ENCODE measurements around the gene PCBP4.

PCBP4 gene

DNA sequence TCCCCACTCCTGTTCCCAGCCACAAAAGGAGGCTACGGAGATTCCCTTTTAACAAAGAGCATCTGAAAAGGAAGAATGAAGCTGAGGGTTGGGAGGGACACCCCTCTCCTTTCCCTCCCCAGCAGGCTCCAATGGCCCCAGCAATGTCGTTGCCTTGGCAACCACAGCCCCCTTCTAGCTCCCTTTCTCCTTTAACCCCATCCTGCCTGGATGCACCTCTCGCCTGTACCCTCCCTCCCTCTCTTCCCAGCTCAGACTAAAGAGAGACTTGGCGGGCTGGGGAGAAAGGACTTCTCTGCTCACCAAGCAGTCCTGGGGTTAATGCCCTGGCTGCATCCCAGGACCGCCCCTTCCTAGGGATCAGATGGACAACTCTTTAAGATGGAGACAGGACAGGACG, 35.5 kb upstream of the PCBP4 start:
- Histone ChIP-seq H3K4me3 (ENCODE audit: low read length) (no peak overlapping the region), H3K4me1 (ENCODE audit: control insufficient read depth, low read length) (peaks cover 10% of the 10 kb centered on the region), H3K79me2 (ENCODE audit: control insufficient read depth, low read length) (no peaks in the 10 kb centered on the region), H4K20me1 (ENCODE audit: control insufficient read depth, insufficient read depth, low read depth, low read length) (no peaks in the 10 kb centered on the region), H3K9me2 (replicated peaks; ENCODE audit: control insufficient read depth, low read length) (no peaks in the 10 kb centered on the region), H3K9me3 (ENCODE audit: control insufficient read depth, insufficient read depth, low read length) (no peaks in the 10 kb centered on the region), H3K27me3 (ENCODE audit: control insufficient read depth, low read length) (peaks cover 17% of the 10 kb centered on the region), H3K36me3 (ENCODE audit: control insufficient read depth, low read length) (no peaks in the 10 kb centered on the region), H3F3A (ENCODE audit: control insufficient read depth, insufficient read depth) (no peaks in the 10 kb centered on the region), H3K4me2 (ENCODE audit: low read length) (no peak overlapping the region), H3K27ac (ENCODE audit: low read depth, low read length) (no peak overlapping the region)
- TF ChIP-seq, protein P1, sequence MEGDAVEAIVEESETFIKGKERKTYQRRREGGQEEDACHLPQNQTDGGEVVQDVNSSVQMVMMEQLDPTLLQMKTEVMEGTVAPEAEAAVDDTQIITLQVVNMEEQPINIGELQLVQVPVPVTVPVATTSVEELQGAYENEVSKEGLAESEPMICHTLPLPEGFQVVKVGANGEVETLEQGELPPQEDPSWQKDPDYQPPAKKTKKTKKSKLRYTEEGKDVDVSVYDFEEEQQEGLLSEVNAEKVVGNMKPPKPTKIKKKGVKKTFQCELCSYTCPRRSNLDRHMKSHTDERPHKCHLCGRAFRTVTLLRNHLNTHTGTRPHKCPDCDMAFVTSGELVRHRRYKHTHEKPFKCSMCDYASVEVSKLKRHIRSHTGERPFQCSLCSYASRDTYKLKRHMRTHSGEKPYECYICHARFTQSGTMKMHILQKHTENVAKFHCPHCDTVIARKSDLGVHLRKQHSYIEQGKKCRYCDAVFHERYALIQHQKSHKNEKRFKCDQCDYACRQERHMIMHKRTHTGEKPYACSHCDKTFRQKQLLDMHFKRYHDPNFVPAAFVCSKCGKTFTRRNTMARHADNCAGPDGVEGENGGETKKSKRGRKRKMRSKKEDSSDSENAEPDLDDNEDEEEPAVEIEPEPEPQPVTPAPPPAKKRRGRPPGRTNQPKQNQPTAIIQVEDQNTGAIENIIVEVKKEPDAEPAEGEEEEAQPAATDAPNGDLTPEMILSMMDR (IDR thresholded peaks at IDR 0.05; ENCODE audit: low read depth, low read length, poor library complexity, severe bottlenecking), result no peak
- no peak for TF ChIP-seq EZH2phosphoT487 (IDR thresholded peaks at IDR 0.05; ENCODE audit: borderline replicate concordance, low read length)

- Histone ChIP-seq H3K27me3 (ENCODE audit: control insufficient read depth, low read length) (peaks cover 14% of the 10 kb centered on the region), H3K4me1 (ENCODE audit: control insufficient read depth, low read length) (peaks cover 10% of the 10 kb centered on the region), H3K9me3 (ENCODE audit: control insufficient read depth, insufficient read depth, low read length) (no peaks in the 10 kb centered on the region), H3K9me2 (replicated peaks; ENCODE audit: control insufficient read depth, low read length) (no peaks in the 10 kb centered on the region), H3F3A (ENCODE audit: control insufficient read depth, insufficient read depth) (no peaks in the 10 kb centered on the region), H3K79me2 (ENCODE audit: control insufficient read depth, low read length) (no peaks in the 10 kb centered on the region), H4K20me1 (ENCODE audit: control insufficient read depth, insufficient read depth, low read depth, low read length) (no peaks in the 10 kb centered on the region), H3K4me3 (ENCODE audit: low read length) (no peak overlapping the region), H3K36me3 (ENCODE audit: control insufficient read depth, low read length) (no peaks in the 10 kb centered on the region), H3K27ac (ENCODE audit: low read depth, low read length) (no peak overlapping the region), H3K4me2 (ENCODE audit: low read length) (peak overlapping the region; percentile 28; the same call in 1 of the 2 replicates)
- TF ChIP-seq, protein P1 (IDR thresholded peaks at IDR 0.05; ENCODE audit: low read depth, low read length, poor library complexity, severe bottlenecking), result peak; percentile 99
- no peak for TF ChIP-seq EZH2phosphoT487 (IDR thresholded peaks at IDR 0.05; ENCODE audit: borderline replicate concordance, low read length)
These were observed 34.3 kb upstream of the PCBP4 start for GRCh38 chr3:52001443-52001974.

GRCh38 chr3:51999846-52000245, 32.6 kb upstream of the PCBP4 start:
- Histone ChIP-seq H3K79me2 (ENCODE audit: control insufficient read depth, low read length) (peaks cover 9% of the 10 kb centered on the region), H3K36me3 (ENCODE audit: control insufficient read depth, low read length) (peaks cover 8% of the 10 kb centered on the region), H3K27me3 (ENCODE audit: control insufficient read depth, low read length) (peaks cover 10% of the 10 kb centered on the region), H3K27ac (ENCODE audit: low read depth, low read length) (no peak overlapping the region), H3K9me3 (ENCODE audit: control insufficient read depth, insufficient read depth, low read length) (no peaks in the 10 kb centered on the region), H3K4me3 (ENCODE audit: low read length) (no peak overlapping the region), H3K4me1 (ENCODE audit: control insufficient read depth, low read length) (peaks cover 15% of the 10 kb centered on the region), H3K9me2 (replicated peaks; ENCODE audit: control insufficient read depth, low read length) (no peaks in the 10 kb centered on the region), H3K4me2 (ENCODE audit: low read length) (no peak overlapping the region), H4K20me1 (ENCODE audit: control insufficient read depth, insufficient read depth, low read depth, low read length) (0 out of 2 replicates have a peak, but pooled peaks cover under 1% of the 10 kb centered on the region), H3F3A (ENCODE audit: control insufficient read depth, insufficient read depth) (peaks cover 7% of the 10 kb centered on the region)
- TF ChIP-seq, protein P1 (IDR thresholded peaks at IDR 0.05; ENCODE audit: low read depth, low read length, poor library complexity, severe bottlenecking), result no peak
- TF ChIP-seq EZH2phosphoT487 (IDR thresholded peaks at IDR 0.05; ENCODE audit: borderline replicate concordance, low read length), result no peak

Data from DOHH2 (cell line).